ENCODE measurements around the gene ACO1. TPM values are rescaled to one million over a fixed set of nuclear protein-coding genes. Genes with fewer than 3 reads are reported as not detected.
A peak's percentile ranks its signal among the peaks of the same experiment; 100 is the strongest.

Gene ACO1
- total and polyA plus RNA-seq, 4 donors: 12.5 to 47.1 (median 21.9) TPM

DNA sequence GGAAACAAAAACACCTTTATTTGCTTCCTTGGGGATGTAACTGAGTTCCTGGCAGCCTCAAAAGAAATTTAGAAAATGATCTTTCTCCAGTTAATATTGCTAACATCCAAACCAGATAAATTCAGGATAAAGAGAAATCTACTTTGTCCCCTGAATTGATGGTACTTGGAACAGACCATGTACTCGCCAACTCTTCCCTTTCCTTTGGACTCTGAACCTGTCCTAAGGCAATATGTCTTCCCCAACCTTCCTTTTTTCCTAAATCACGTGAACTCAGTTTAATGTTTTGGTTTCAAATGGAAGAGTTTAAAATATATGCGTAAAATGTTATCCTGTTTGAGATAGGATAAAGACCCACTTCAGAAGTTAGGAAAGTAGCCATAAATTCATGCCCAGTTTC is 28.0 kb downstream of the ACO1 start:
- no peaks in the 10 kb centered on the region for H3K27me3 ChIP-seq (ENCODE audit: control insufficient read depth in 3 of 3, insufficient read depth in 3 of 3, low read length in 2 of 3)
- no peak overlapping the region for H3K27ac ChIP-seq (ENCODE audit: low read depth in 1 of 2, low read length in 1 of 2)
- TF ChIP-seq, protein P1, sequence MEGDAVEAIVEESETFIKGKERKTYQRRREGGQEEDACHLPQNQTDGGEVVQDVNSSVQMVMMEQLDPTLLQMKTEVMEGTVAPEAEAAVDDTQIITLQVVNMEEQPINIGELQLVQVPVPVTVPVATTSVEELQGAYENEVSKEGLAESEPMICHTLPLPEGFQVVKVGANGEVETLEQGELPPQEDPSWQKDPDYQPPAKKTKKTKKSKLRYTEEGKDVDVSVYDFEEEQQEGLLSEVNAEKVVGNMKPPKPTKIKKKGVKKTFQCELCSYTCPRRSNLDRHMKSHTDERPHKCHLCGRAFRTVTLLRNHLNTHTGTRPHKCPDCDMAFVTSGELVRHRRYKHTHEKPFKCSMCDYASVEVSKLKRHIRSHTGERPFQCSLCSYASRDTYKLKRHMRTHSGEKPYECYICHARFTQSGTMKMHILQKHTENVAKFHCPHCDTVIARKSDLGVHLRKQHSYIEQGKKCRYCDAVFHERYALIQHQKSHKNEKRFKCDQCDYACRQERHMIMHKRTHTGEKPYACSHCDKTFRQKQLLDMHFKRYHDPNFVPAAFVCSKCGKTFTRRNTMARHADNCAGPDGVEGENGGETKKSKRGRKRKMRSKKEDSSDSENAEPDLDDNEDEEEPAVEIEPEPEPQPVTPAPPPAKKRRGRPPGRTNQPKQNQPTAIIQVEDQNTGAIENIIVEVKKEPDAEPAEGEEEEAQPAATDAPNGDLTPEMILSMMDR (IDR thresholded peaks at IDR 0.05; ENCODE audit: control extremely low read depth, extremely low read depth): no peak
- H3K9ac ChIP-seq (ENCODE audit: insufficient read depth in 1 of 2, low read length in 2 of 2): no peak overlapping the region
- WGBS, 2 donors: 64 to 96% methylated on average over 3 of the region's 3 CpGs
- H3K36me3 ChIP-seq (ENCODE audit: control insufficient read depth in 4 of 4, insufficient read depth in 4 of 4, low read length in 4 of 4): peaks cover 19 to 28% (median 25%) of the 10 kb centered on the region in 4 donors
- DNase-seq: no peak
- H3K9me3 ChIP-seq (ENCODE audit: control insufficient read depth in 4 of 4, insufficient read depth in 3 of 4, low read length in 3 of 4): no peaks in the 10 kb centered on the region
- no peak for ATAC-seq (ENCODE audit: insufficient read depth, low FRiP score)
- no peak overlapping the region for H3K4me3 ChIP-seq
- no peaks in the 10 kb centered on the region for H3K4me1 ChIP-seq (ENCODE audit: control insufficient read depth in 5 of 5, insufficient read depth in 5 of 5, low read length in 5 of 5)

DNA sequence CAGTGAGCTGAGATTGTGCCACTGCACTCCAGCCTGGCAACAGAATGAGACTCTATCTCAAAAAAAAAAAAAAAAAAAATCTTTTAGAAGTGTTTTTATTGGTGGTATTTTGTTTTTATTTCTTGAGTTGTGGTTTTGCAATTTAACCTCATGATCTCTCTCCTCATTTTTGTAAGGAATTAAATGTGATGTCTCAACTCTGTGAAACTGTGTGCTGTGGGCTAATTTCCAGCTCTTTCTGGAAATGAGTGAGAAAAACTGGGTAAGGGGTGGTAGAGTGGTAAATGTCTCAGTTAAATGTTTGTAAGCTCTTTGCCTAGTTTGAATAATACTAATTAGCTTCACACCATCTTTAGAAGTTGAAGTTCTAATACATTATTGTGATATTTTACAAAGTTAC is 29.0 kb downstream of the ACO1 start:
- ATAC-seq (ENCODE audit: insufficient read depth, low FRiP score) (no peak), DNase-seq (peak in 2 of 3 donors; percentile 30 to 64)
- no peaks in the 10 kb centered on the region for H3K9me3 ChIP-seq (ENCODE audit: control insufficient read depth in 4 of 4, insufficient read depth in 3 of 4, low read length in 3 of 4)
- TF ChIP-seq, protein P1 (IDR thresholded peaks at IDR 0.05; ENCODE audit: control extremely low read depth, extremely low read depth): no peak
- no peak overlapping the region for H3K9ac ChIP-seq (ENCODE audit: insufficient read depth in 1 of 2, low read length in 2 of 2)
- peaks cover 16 to 27% (median 24%) of the 10 kb centered on the region in 4 donors for H3K36me3 ChIP-seq (ENCODE audit: control insufficient read depth in 4 of 4, insufficient read depth in 4 of 4, low read length in 4 of 4)
- no peak overlapping the region for H3K27ac ChIP-seq (ENCODE audit: low read depth in 1 of 2, low read length in 1 of 2)
- H3K4me1 ChIP-seq (ENCODE audit: control insufficient read depth in 5 of 5, insufficient read depth in 5 of 5, low read length in 5 of 5): no peaks in the 10 kb centered on the region
- no peak overlapping the region for H3K4me3 ChIP-seq
- H3K27me3 ChIP-seq (ENCODE audit: control insufficient read depth in 3 of 3, insufficient read depth in 3 of 3, low read length in 2 of 3): no peaks in the 10 kb centered on the region

DNA sequence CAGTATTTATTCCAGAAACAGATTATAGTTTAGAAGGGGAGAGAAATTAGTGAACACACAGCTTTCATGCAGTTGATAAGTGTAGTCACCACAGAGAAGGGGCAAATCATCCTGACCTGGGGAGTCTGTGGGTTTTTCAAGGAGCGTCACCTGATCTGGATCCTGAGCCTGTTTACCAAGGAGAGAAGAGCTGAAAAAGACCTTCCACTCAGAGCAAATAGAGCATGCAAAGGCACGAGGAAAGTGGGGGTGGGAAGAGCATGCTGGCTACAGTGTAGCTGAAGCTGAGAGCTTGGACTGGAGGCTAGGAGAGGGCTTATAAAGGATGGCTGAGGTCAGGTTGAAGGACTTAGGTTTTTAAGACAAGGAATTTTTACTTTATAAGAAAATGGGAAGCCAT is 30.4 kb downstream of the ACO1 start:
- 84 to 91% methylated on average over 2 of the region's 2 CpGs for WGBS, 2 donors
- ATAC-seq (ENCODE audit: insufficient read depth, low FRiP score) (no peak), DNase-seq (no peak)
- Histone ChIP-seq H3K27ac (ENCODE audit: low read depth in 1 of 2, low read length in 1 of 2) (no peak overlapping the region), H3K4me1 (ENCODE audit: control insufficient read depth in 5 of 5, insufficient read depth in 5 of 5, low read length in 5 of 5) (no peaks in the 10 kb centered on the region), H3K36me3 (ENCODE audit: control insufficient read depth in 4 of 4, insufficient read depth in 4 of 4, low read length in 4 of 4) (peaks cover 16 to 28% (median 21%) of the 10 kb centered on the region in 4 donors), H3K9ac (ENCODE audit: insufficient read depth in 1 of 2, low read length in 2 of 2) (no peak overlapping the region), H3K9me3 (ENCODE audit: control insufficient read depth in 4 of 4, insufficient read depth in 3 of 4, low read length in 3 of 4) (no peaks in the 10 kb centered on the region), H3K27me3 (ENCODE audit: control insufficient read depth in 3 of 3, insufficient read depth in 3 of 3, low read length in 2 of 3) (no peaks in the 10 kb centered on the region), H3K4me3 (no peak overlapping the region)
- TF ChIP-seq, protein P1 (IDR thresholded peaks at IDR 0.05; ENCODE audit: control extremely low read depth, extremely low read depth): no peak

DNA sequence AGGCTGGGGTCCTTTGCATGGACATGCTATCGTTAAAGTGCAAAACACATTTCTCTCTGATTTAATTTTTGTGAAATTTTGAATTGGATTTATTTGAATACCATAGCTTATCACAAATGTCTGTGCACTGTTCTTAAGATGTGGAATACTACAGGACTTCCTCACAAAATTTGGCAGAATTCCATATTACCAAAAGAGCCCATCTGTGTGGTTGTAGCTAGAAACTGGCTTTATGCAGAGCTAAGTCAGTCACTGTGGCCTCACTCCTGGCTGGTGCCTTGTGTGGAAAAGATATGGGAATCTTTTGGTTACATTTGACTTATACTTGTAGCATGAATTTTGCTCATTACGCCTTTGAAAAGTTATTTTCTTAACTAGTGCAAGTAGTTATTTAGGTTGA is 35.5 kb downstream of the ACO1 start:
- peaks cover 28 to 44% (median 33%) of the 10 kb centered on the region in 4 donors for H3K36me3 ChIP-seq (ENCODE audit: control insufficient read depth in 4 of 4, insufficient read depth in 4 of 4, low read length in 4 of 4)
- H3K4me1 ChIP-seq (ENCODE audit: control insufficient read depth in 5 of 5, insufficient read depth in 5 of 5, low read length in 5 of 5): no peaks in the 10 kb centered on the region
- H3K27me3 ChIP-seq (ENCODE audit: control insufficient read depth in 3 of 3, insufficient read depth in 3 of 3, low read length in 2 of 3): no peaks in the 10 kb centered on the region
- WGBS, 2 donors: 93 to 96% methylated on average over 2 of the region's 2 CpGs
- ATAC-seq (ENCODE audit: insufficient read depth, low FRiP score): no peak
- TF ChIP-seq, protein P1 (IDR thresholded peaks at IDR 0.05; ENCODE audit: control extremely low read depth, extremely low read depth): no peak
- H3K9ac ChIP-seq (ENCODE audit: insufficient read depth in 1 of 2, low read length in 2 of 2): no peak overlapping the region
- H3K27ac ChIP-seq (ENCODE audit: low read depth in 1 of 2, low read length in 1 of 2): no peak overlapping the region
- H3K9me3 ChIP-seq (ENCODE audit: control insufficient read depth in 4 of 4, insufficient read depth in 3 of 4, low read length in 3 of 4): no peaks in the 10 kb centered on the region
- no peak overlapping the region for H3K4me3 ChIP-seq
- peak in 2 of 3 donors; percentile 9 to 15 for DNase-seq

All from lung (tissue), 12 donors.